ENCODE measurements around the gene COQ5. TPM values are rescaled to one million over a fixed set of nuclear protein-coding genes. Genes with fewer than 3 reads are reported as not detected.
"Not testable (repeated sequence)": the region's sequence is repeated elsewhere in the genome, so short reads cannot be mapped to it uniquely, and the experiment has no call there.

Gene COQ5
- total RNA-seq: 33.6 and 40.8 TPM in 2 replicates

GRCh38 chr12:120528861-120529525 is at the start of gene COQ5:
COQ5 (minus strand) TSS chr12:120529158; CDS start chr12:120529141, 17 bp downstream.
- peak; percentile 63 for DNase-seq (ENCODE audit: low read depth, low spot score)

- DNase-seq (ENCODE audit: low read depth, low spot score): no peak
These were observed 45.1 kb upstream of the COQ5 start for GRCh38 chr12:120574106-120574505.

- DNase-seq (ENCODE audit: low read depth, low spot score): no peak
These were observed 44.6 kb upstream of the COQ5 start for GRCh38 chr12:120573560-120573959.

- no peak for DNase-seq (ENCODE audit: low read depth, low spot score)
These were observed 42.3 kb upstream of the COQ5 start for GRCh38 chr12:120571299-120571698.

- no peak for DNase-seq (ENCODE audit: low read depth, low spot score)
These were observed 34.5 kb upstream of the COQ5 start for GRCh38 chr12:120563495-120563894.

GRCh38 chr12:120562906-120563305 is 33.9 kb upstream of the COQ5 start:
- no peak for DNase-seq (ENCODE audit: low read depth, low spot score)

- DNase-seq (ENCODE audit: low read depth, low spot score): no peak
These were observed 28.6 kb upstream of the COQ5 start for GRCh38 chr12:120557589-120557988.

GRCh38 chr12:120554678-120555077 is 25.7 kb upstream of the COQ5 start:
- no peak for DNase-seq (ENCODE audit: low read depth, low spot score)

- DNase-seq (ENCODE audit: low read depth, low spot score): no peak
These were observed 17.1 kb upstream of the COQ5 start for GRCh38 chr12:120546050-120546386.

- no peak for DNase-seq (ENCODE audit: low read depth, low spot score)
These were observed 15.7 kb upstream of the COQ5 start for GRCh38 chr12:120544691-120545090.

GRCh38 chr12:120542166-120542565 is 13.2 kb upstream of the COQ5 start:
- no peak for DNase-seq (ENCODE audit: low read depth, low spot score)

GRCh38 chr12:120540445-120540844 is 11.5 kb upstream of the COQ5 start:
- DNase-seq (ENCODE audit: low read depth, low spot score): peak; percentile 50

- no peak for DNase-seq (ENCODE audit: low read depth, low spot score)
These were observed 10.3 kb upstream of the COQ5 start for GRCh38 chr12:120539303-120539702.

- DNase-seq (ENCODE audit: low read depth, low spot score): peak; percentile 36
These were observed 9.6 kb upstream of the COQ5 start for GRCh38 chr12:120538281-120539156.

GRCh38 chr12:120537856-120538220 is 8.9 kb upstream of the COQ5 start:
- no peak for DNase-seq (ENCODE audit: low read depth, low spot score)

- DNase-seq (ENCODE audit: low read depth, low spot score): no peak
These were observed 7.3 kb upstream of the COQ5 start for GRCh38 chr12:120536064-120536791.

GRCh38 chr12:120534703-120535655 is 6.0 kb upstream of the COQ5 start:
- peak; percentile 37 for DNase-seq (ENCODE audit: low read depth, low spot score)

GRCh38 chr12:120534203-120534702 is 5.3 kb upstream of the COQ5 start, which contains the start of gene RNF10:
RNF10 (plus strand) TSS chr12:120534356; CDS start chr12:120534812, 456 bp downstream.
- DNase-seq (ENCODE audit: low read depth, low spot score): peak; percentile 47

GRCh38 chr12:120532701-120533238 is 3.8 kb upstream of the COQ5 start:
- no peak for DNase-seq (ENCODE audit: low read depth, low spot score)

- not testable (repeated sequence) for DNase-seq (ENCODE audit: low read depth, low spot score)
These were observed 1.4 kb upstream of the COQ5 start for GRCh38 chr12:120530418-120530761.

Measured in pulmonary artery endothelial cell (primary cell).